H1 (cell line): ENCODE data around the gene HOXD10. TPM values are rescaled to one million over a fixed set of nuclear protein-coding genes. Genes with fewer than 3 reads are reported as not detected.

Source experiments
- CTCF ChIA-PET: fragments of 300-600 bp; sonication (Branson Sonifier 250); formaldehyde crosslinking; loops from one replicate; lab custom pipeline; 2021; ENCODE audit not compliant: partially characterized antibody; lab: Charles Lee
- POLR2A ChIA-PET: fragments of 300-600 bp; sonication (Branson Sonifier 250); formaldehyde crosslinking; loops from one replicate; lab custom pipeline; 2021; ENCODE audit warnings: inconsistent platforms; ENCODE audit not compliant: partially characterized antibody; lab: Charles Lee
- DNase-seq, 2 experiments: peaks; one replicate each; pipeline versions ENCODE4 v3.0.0 to v3.0.0-alpha.2; 2010 to 2022; ENCODE audit warnings: low spot score in 2 of 2, low read depth in 1 of 2, mixed read lengths in 1 of 2
- FAIRE-seq: peaks from 2 replicates; lab custom pipeline; 2011; peaks lifted over from hg19 to GRCh38; lab: Jason Lieb, UNC
- H2AFZ ChIP-seq: 2 replicates; pipeline ENCODE4 v1.8.1; 2012; ENCODE audit warnings: low read length, inconsistent platforms
- H2AK5ac ChIP-seq: 2 replicates; pipeline ENCODE4 v1.6.1; 2013; ENCODE audit warnings: low read depth, low read length
- H2BK120ac ChIP-seq: replicated peaks from 2 replicates; pipeline ENCODE3; 2013; ENCODE audit warnings: low read depth, low read length, inconsistent platforms
- H2BK12ac ChIP-seq: 2 replicates; pipeline ENCODE4 v1.6.1; 2013; ENCODE audit warnings: low read depth, low read length
- H2BK15ac ChIP-seq: 2 replicates; pipeline ENCODE4 v1.6.1; 2013; ENCODE audit warnings: low read length
- H2BK20ac ChIP-seq: 2 replicates; pipeline ENCODE4 v1.6.1; 2013; ENCODE audit warnings: low read length
- H2BK5ac ChIP-seq: 2 replicates; pipeline ENCODE4 v1.6.1; 2013; ENCODE audit warnings: low read depth, low read length
- H3K14ac ChIP-seq: 2 replicates; pipeline ENCODE4 v1.6.1; 2013; ENCODE audit warnings: inconsistent platforms; ENCODE audit not compliant: insufficient read length
- H3K18ac ChIP-seq: 2 replicates; pipeline ENCODE4 v1.6.1; 2013; ENCODE audit warnings: low read length; ENCODE audit errors: extremely low read depth
- H3K23ac ChIP-seq: 2 replicates; pipeline ENCODE4 v1.6.1; 2013; ENCODE audit warnings: inconsistent platforms; ENCODE audit not compliant: insufficient read length
- H3K23me2 ChIP-seq: 2 replicates; pipeline ENCODE4 v1.6.1; 2013; ENCODE audit warnings: low read depth, low read length
- H3K27ac ChIP-seq: 2 replicates; pipeline ENCODE4 v1.6.1; 2011; ENCODE audit warnings: low read depth, low read length, inconsistent platforms
- H3K27me3 ChIP-seq, 4 experiments: replicated peaks in 1 of 4; 1 replicate in 1 of 4; 2 replicates in 3 of 4; pipeline versions ENCODE4 v1.6.1 to v1.8.1; 2011 to 2013; ENCODE audit warnings: low read length in 3 of 4, mild to moderate bottlenecking in 3 of 4, inconsistent platforms in 2 of 4, mixed read lengths in 2 of 4, moderate library complexity in 1 of 4; ENCODE audit not compliant: control insufficient read depth in 3 of 4, insufficient read depth in 3 of 4; ENCODE audit errors: extremely low read depth in 1 of 4
- H3K36me3 ChIP-seq, 4 experiments: 2 replicates each; pipeline versions ENCODE4 v1.6.1 to v1.8.1; 2011 to 2013; ENCODE audit warnings: mild to moderate bottlenecking in 4 of 4, low read length in 3 of 4, moderate library complexity in 2 of 4, control low read depth in 1 of 4, inconsistent platforms in 1 of 4; ENCODE audit not compliant: insufficient read depth in 4 of 4, control insufficient read depth in 2 of 4
- H3K4ac ChIP-seq: replicated peaks from 2 replicates; pipeline ENCODE3; 2013; ENCODE audit warnings: low read length, low read depth, mixed read lengths, inconsistent platforms; ENCODE audit not compliant: insufficient read length
- H3K4me1 ChIP-seq, 4 experiments: replicated peaks in 1 of 4; 1 replicate in 1 of 4; 2 replicates in 3 of 4; pipeline versions ENCODE4 v1.6.1 to v1.8.1; 2011 to 2013; ENCODE audit warnings: low read length in 3 of 4, inconsistent platforms in 2 of 4, mixed read lengths in 1 of 4; ENCODE audit not compliant: insufficient read depth in 4 of 4, control insufficient read depth in 3 of 4
- H3K4me2 ChIP-seq, 2 experiments: 2 replicates each; pipeline versions ENCODE4 v1.6.1 to v1.8.1; 2011 to 2013; ENCODE audit warnings: low read depth in 2 of 2, low read length in 2 of 2, control low read depth in 1 of 2, inconsistent platforms in 1 of 2, mild to moderate bottlenecking in 1 of 2; ENCODE audit not compliant: insufficient read depth in 1 of 2
- H3K4me3 ChIP-seq, 4 experiments: fragments of 200-600, 300-600 bp in 1 of 4; sonication (generic), shearing (Covaris generic), sonication (Bioruptor Twin) in 1 of 4; 2 replicates each; pipeline versions ENCODE4 v1.5.1 to v1.8.1; 2011 to 2016; ENCODE audit warnings: low read length in 4 of 4, low read depth in 3 of 4, control low read depth in 2 of 4, inconsistent platforms in 2 of 4, mild to moderate bottlenecking in 2 of 4, mixed read lengths in 1 of 4, moderate library complexity in 1 of 4; ENCODE audit not compliant: insufficient read depth in 2 of 4; ENCODE audit errors: extremely low read depth in 1 of 4
- H3K56ac ChIP-seq: replicated peaks from 2 replicates; pipeline ENCODE3; 2013; ENCODE audit warnings: low read depth, mild to moderate bottlenecking, mixed read lengths, low read length, inconsistent platforms; ENCODE audit not compliant: insufficient read length
- H3K79me1 ChIP-seq: 2 replicates; pipeline ENCODE4 v1.6.1; 2013; ENCODE audit warnings: low read depth, low read length, control low read depth
- H3K79me2 ChIP-seq, 2 experiments: 2 replicates each; pipeline versions ENCODE4 v1.6.1 to v1.8.1; 2012 to 2013; ENCODE audit warnings: low read length in 2 of 2, mild to moderate bottlenecking in 2 of 2, inconsistent platforms in 1 of 2; ENCODE audit not compliant: insufficient read depth in 2 of 2, control insufficient read depth in 1 of 2
- H3K9ac ChIP-seq, 4 experiments: replicated peaks in 1 of 4; 1 replicate in 1 of 4; 2 replicates in 3 of 4; pipeline versions ENCODE4 v1.6.1 to v1.8.1; 2011 to 2013; ENCODE audit warnings: low read depth in 3 of 4, low read length in 3 of 4, control low read depth in 2 of 4, mild to moderate bottlenecking in 2 of 4, moderate library complexity in 2 of 4, inconsistent platforms in 1 of 4; ENCODE audit errors: extremely low read depth in 1 of 4
- H3K9me3 ChIP-seq, 2 experiments: 2 replicates each; pipeline versions ENCODE4 v1.6.1 to v1.8.1; 2012 to 2013; ENCODE audit warnings: mild to moderate bottlenecking in 2 of 2, moderate library complexity in 2 of 2, control low read depth in 1 of 2, inconsistent platforms in 1 of 2, low read depth in 1 of 2, low read length in 1 of 2, mixed read lengths in 1 of 2; ENCODE audit not compliant: insufficient read depth in 2 of 2
- H4K20me1 ChIP-seq, 2 experiments: replicated peaks in 1 of 2; 2 replicates each; pipeline versions ENCODE3 to v1.8.1; 2011 to 2013; ENCODE audit warnings: inconsistent platforms in 2 of 2, low read length in 2 of 2, mild to moderate bottlenecking in 1 of 2; ENCODE audit not compliant: insufficient read depth in 2 of 2, control insufficient read depth in 1 of 2
- H4K5ac ChIP-seq: 2 replicates; pipeline ENCODE4 v1.6.1; 2013; ENCODE audit warnings: low read length, low read depth, mixed read lengths, inconsistent platforms; ENCODE audit not compliant: insufficient read length
- H4K8ac ChIP-seq: 2 replicates; pipeline ENCODE4 v1.8.0; 2013; ENCODE audit warnings: mild to moderate bottlenecking, moderate library complexity, low read length, inconsistent platforms; ENCODE audit not compliant: insufficient read depth; ENCODE audit errors: extremely low read depth
- H4K91ac ChIP-seq: replicated peaks from 2 replicates; pipeline ENCODE3; 2013; ENCODE audit warnings: low read length, mixed read lengths, inconsistent platforms; ENCODE audit not compliant: insufficient read length
- CBX8 ChIP-seq: fragments of 300-800, 300-1000 bp; sonication (generic); IDR thresholded peaks from 2 replicates; pipeline ENCODE4 v1.7.1; 2016; ENCODE audit warnings: low read depth, low read length, borderline replicate concordance
- EZH2 ChIP-seq: fragments of 200-600 bp; sonication (generic); IDR thresholded peaks from 2 replicates; pipeline ENCODE4 v1.7.1; 2012; ENCODE audit warnings: low read depth, mild to moderate bottlenecking, moderate library complexity, low read length, inconsistent platforms; ENCODE audit not compliant: severe bottlenecking
- RNF2 ChIP-seq: fragments of 200-900, 300-1000 bp; sonication (generic); IDR thresholded peaks from 2 replicates; pipeline ENCODE4 v1.7.1; 2016; ENCODE audit warnings: borderline replicate concordance, low read depth, mild to moderate bottlenecking, antibody characterized with exemption, low read length; ENCODE audit not compliant: poor library complexity, severe bottlenecking; ENCODE audit errors: missing control alignments
- SAP30 ChIP-seq: fragments of 300-600 bp; sonication (generic); IDR thresholded peaks from 2 replicates; pipeline ENCODE4 v1.7.1; 2012; ENCODE audit warnings: low read length, moderate library complexity, mild to moderate bottlenecking, inconsistent platforms; ENCODE audit not compliant: insufficient read depth, insufficient replicate concordance
- SUZ12 ChIP-seq: fragments of 200-600 bp; sonication (generic); IDR thresholded peaks from 2 replicates; pipeline ENCODE4 v1.6.1; 2012; ENCODE audit warnings: mild to moderate bottlenecking, inconsistent platforms, low read length, moderate library complexity, mixed read lengths
- TCF12 ChIP-seq: IDR thresholded peaks from 2 replicates; pipeline ENCODE4 v1.6.1; 2011; ENCODE audit warnings: low read depth, mild to moderate bottlenecking, low read length
- WGBS, 2 experiments: shearing (Covaris generic) in 1 of 2; methylation state at CpG; one replicate each; pipeline versions ENCODE4 v1.1.6 to v1.1.7; 2013 to 2015; ENCODE audit warnings: low lambda C conversion rate in 2 of 2, mixed read lengths in 2 of 2, inconsistent platforms in 1 of 2, low coverage in 1 of 2, missing lambda C conversion rate in 1 of 2; ENCODE audit not compliant: insufficient replicate concordance in 2 of 2, insufficient coverage in 1 of 2, insufficient read length in 1 of 2; ENCODE audit errors: extremely low coverage in 1 of 2, missing lambda C conversion rate in 1 of 2; 5-methylcytosine and 5-hydroxymethylcytosine counted together
- polyA plus RNA-seq, 7 experiments: library from polyadenylated mRNA; depleted of rRNA in 3 of 7; stranded (reverse) in 5 of 7; unstranded in 2 of 7; fragments of >200 nt in 5 of 7; fragments of 200-250 nt in 2 of 7; gene quantifications; 1 replicate in 5 of 7; 2 replicates in 1 of 7; 4 replicates in 1 of 7; pipeline versions ENCODE4 v1.2.1 to v1.2.3, GENCODE V29; 2011 to 2013; ENCODE audit warnings: missing spikeins in 2 of 7, mixed read lengths in 2 of 7
- total RNA-seq: library from RNA; stranded (reverse); fragmentation: NEBNext Ultra II Directional; extraction: Animal tissue kit (Norgen Biotek cat#: 25700); gene quantifications from 2 replicates; pipeline ENCODE4 v1.2.1, GENCODE V29; 2021

The HOXD10 gene
- total and polyA plus RNA-seq, 2 of the 8 experiments (the other 6 are each of a cell fraction or from before 2014, with no cell fraction given): not detected

GRCh38 chr2:176158186-176158591, 41.6 kb downstream of the HOXD10 start:
- H3K27ac ChIP-seq: no peak overlapping the region
- H3K9me3 ChIP-seq: no peaks in the 10 kb centered on the region
- H3K4me2 ChIP-seq: no peak overlapping the region
- no peak overlapping the region for H3K23ac ChIP-seq
- H2AK5ac ChIP-seq: no peak overlapping the region
- H2BK12ac ChIP-seq: no peak overlapping the region
- H4K8ac ChIP-seq: no peak overlapping the region
- peaks cover 28 to 42% of the 10 kb centered on the region in 2 experiments for H4K20me1 ChIP-seq
- no peak overlapping the region for H4K91ac ChIP-seq
- H3K4me1 ChIP-seq: peaks cover 0 to 8% (median 5%) of the 10 kb centered on the region in 4 experiments; a peak in 5 of 7 replicates
- H3K56ac ChIP-seq: no peak overlapping the region
- no peak overlapping the region for H3K9ac ChIP-seq
- no peaks in the 10 kb centered on the region for H3K79me2 ChIP-seq
- TF ChIP-seq SAP30 (no peak), SUZ12 (peak; percentile 18; the same call in 1 of the 2 replicates), TCF12 (0 out of 2 replicates have a peak, but pooled peaks have one; percentile 38), RNF2 (peak; percentile 73), CBX8 (peak; percentile 58; the same call in 1 of the 2 replicates), EZH2 (peak; percentile 72)
- CTCF ChIA-PET: interaction anchor here (0.7 to 1.4 kb wide), 5 partner anchors 15 to 79 kb away, joined by 3 to 5 read pairs (median 3); no protein-coding TSS in a partner anchor
- H2BK20ac ChIP-seq: no peak overlapping the region
- DNase-seq (no peak), FAIRE-seq (no peak)
- WGBS, 2 experiments: 5% methylated on average over 22 of the region's 22 CpGs; no CpG with 5 or more reads in 1 of the 2 experiments
- H4K5ac ChIP-seq: no peak overlapping the region
- POLR2A ChIA-PET: interaction anchor here (1.0 kb wide), 1 partner anchor 15 kb away, joined by 3 read pairs; no protein-coding TSS in a partner anchor
- H3K36me3 ChIP-seq: peaks cover 0 to 10% (median 0%) of the 10 kb centered on the region in 4 experiments; a peak in 1 of 8 replicates
- H3K18ac ChIP-seq: no peak overlapping the region
- no peak overlapping the region for H2BK15ac ChIP-seq
- no peaks in the 10 kb centered on the region for H3K79me1 ChIP-seq
- no peaks in the 10 kb centered on the region for H3K23me2 ChIP-seq
- no peak overlapping the region for H3K4me3 ChIP-seq
- no peak overlapping the region for H2AFZ ChIP-seq
- peaks cover 98 to 100% (median 100%) of the 10 kb centered on the region in 4 experiments for H3K27me3 ChIP-seq
- H2BK5ac ChIP-seq: no peak overlapping the region
- no peak overlapping the region for H3K4ac ChIP-seq
- H2BK120ac ChIP-seq: no peak overlapping the region
- no peak overlapping the region for H3K14ac ChIP-seq
